Kidney (tissue), 14 donors: Measurements from ENCODE around the gene PC. TPM values are rescaled to one million over a fixed set of nuclear protein-coding genes. Genes with fewer than 3 reads are reported as not detected.

ENCODE experiments used
- DNase-seq, 5 donors: peaks; one replicate each; pipeline ENCODE4 v3.0.0-alpha.2; 2013 to 2020
- FAIRE-seq: peaks from 2 replicates; lab custom pipeline; 2012; peaks lifted over from hg19 to GRCh38; lab: Jason Lieb, UNC
- H3K27ac ChIP-seq, 2 donors: one replicate each; pipeline ENCODE4 v1.7.0; 2013; ENCODE audit warnings: low read depth in 2 of 2, low read length in 2 of 2, inconsistent platforms in 1 of 2
- H3K27me3 ChIP-seq: one replicate; pipeline ENCODE4 v1.7.1; 2013; ENCODE audit warnings: low read length, inconsistent platforms; ENCODE audit not compliant: control insufficient read depth, insufficient read depth
- H3K36me3 ChIP-seq, 3 donors: one replicate each; pipeline versions ENCODE4 v1.7.0 to v1.7.1; 2013; ENCODE audit warnings: low read length in 3 of 3, control low read depth in 1 of 3, inconsistent platforms in 1 of 3; ENCODE audit not compliant: insufficient read depth in 3 of 3, control insufficient read depth in 2 of 3
- H3K4me1 ChIP-seq, 3 donors: one replicate each; pipeline versions ENCODE4 v1.7.0 to v1.7.1; 2013; ENCODE audit warnings: low read length in 3 of 3, inconsistent platforms in 1 of 3, low read depth in 1 of 3; ENCODE audit not compliant: control insufficient read depth in 2 of 3, insufficient read depth in 2 of 3
- H3K4me3 ChIP-seq, 3 donors: one replicate each; pipeline versions ENCODE4 v1.7.0 to v1.8.1; 2013; ENCODE audit warnings: low read length in 3 of 3, control low read depth in 1 of 3, inconsistent platforms in 1 of 3
- H3K9ac ChIP-seq, 3 donors: one replicate each; pipeline versions ENCODE4 v1.7.0 to v1.7.1; 2013; ENCODE audit warnings: low read length in 3 of 3, control low read depth in 1 of 3, inconsistent platforms in 1 of 3
- H3K9me3 ChIP-seq, 3 donors: one replicate each; pipeline versions ENCODE4 v1.7.0 to v1.7.1; 2013; ENCODE audit warnings: low read length in 3 of 3, control low read depth in 1 of 3, inconsistent platforms in 1 of 3; ENCODE audit not compliant: control insufficient read depth in 2 of 3, insufficient read depth in 1 of 3
- intact Hi-C: fragments of 100-400 bp; cut with DNase I; formaldehyde crosslinking; loops from one replicate; pipeline ENCODE4 v1.11.1; 2022
- polyA plus RNA-seq: library from polyadenylated mRNA; stranded (reverse); fragments of 350-450 nt; fragmentation: Illumina TruSeq; extraction: RNeasy Lipid Tissue Mini Kit (QIAGEN cat#74804); gene quantifications from one replicate; pipeline ENCODE4 v1.2.3, GENCODE V29; 2014; ENCODE audit warnings: low read depth, low replicate concordance; ENCODE audit not compliant: insufficient read depth
- total RNA-seq: library from RNA; stranded (reverse); fragmentation: NEBNext Ultra II Directional; extraction: Animal tissue kit (Norgen Biotek cat#: 25700); gene quantifications from one replicate; pipeline ENCODE4 v1.2.1, GENCODE V29; 2021
- TF ChIP-seq, protein P1 (sequence below): IDR thresholded peaks from 3 replicates; pipeline ENCODE4 v1.5.1; 2012; ENCODE audit warnings: mild to moderate bottlenecking, moderate library complexity, borderline replicate concordance; ENCODE audit not compliant: insufficient read depth; ENCODE audit errors: extremely low read depth
- donor health status: control.
- donor health status: control.
- donor health status: control.
- donor health status: control.
- donor health status: control.
- donor health status: DM: yes; HTN: yes; CAD: no.
- donor health status: Normal renal cell carcinoma (clear cell type).

The PC gene
- total and polyA plus RNA-seq, 2 donors from 2014 or later: 20.8 to 95.2 TPM

DNA sequence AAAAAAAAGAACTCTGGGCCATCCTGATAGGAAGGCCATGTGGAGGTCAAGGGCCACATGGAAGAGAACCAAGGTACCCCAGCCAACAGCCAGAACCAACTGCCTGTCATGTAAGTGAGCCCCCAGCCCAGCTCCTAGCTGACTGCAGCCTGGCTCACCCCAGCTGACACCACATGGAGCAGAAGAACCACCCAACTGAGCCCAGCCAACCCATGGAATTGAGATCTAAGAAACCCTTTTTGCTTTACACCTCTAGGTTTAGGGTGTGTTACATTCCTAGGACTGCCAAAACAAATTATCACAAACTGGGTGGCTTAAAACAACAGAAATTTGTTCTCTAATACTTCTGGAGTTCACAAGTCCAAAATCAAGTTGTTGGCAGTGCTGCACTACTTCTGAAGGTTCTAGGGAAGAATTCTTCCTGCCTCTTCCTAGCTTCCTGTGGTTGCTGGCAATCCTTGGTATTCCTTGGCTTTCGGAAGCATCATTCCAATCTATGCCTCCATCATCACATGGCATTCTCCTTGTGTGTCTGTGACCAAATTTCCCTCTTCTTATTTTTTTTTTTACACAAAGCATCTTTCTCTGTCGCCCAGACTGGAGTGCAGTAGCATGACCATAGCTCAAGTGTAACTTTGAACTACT lies 21.3 kb upstream of the PC start:
- Histone ChIP-seq H3K4me3 (no peak overlapping the region), H3K9ac (no peak overlapping the region), H3K27me3 (no peaks in the 10 kb centered on the region), H3K9me3 (no peaks in the 10 kb centered on the region), H3K27ac (no peak overlapping the region), H3K4me1 (no peaks in the 10 kb centered on the region), H3K36me3 (no peaks in the 10 kb centered on the region)
- TF ChIP-seq, protein P1, sequence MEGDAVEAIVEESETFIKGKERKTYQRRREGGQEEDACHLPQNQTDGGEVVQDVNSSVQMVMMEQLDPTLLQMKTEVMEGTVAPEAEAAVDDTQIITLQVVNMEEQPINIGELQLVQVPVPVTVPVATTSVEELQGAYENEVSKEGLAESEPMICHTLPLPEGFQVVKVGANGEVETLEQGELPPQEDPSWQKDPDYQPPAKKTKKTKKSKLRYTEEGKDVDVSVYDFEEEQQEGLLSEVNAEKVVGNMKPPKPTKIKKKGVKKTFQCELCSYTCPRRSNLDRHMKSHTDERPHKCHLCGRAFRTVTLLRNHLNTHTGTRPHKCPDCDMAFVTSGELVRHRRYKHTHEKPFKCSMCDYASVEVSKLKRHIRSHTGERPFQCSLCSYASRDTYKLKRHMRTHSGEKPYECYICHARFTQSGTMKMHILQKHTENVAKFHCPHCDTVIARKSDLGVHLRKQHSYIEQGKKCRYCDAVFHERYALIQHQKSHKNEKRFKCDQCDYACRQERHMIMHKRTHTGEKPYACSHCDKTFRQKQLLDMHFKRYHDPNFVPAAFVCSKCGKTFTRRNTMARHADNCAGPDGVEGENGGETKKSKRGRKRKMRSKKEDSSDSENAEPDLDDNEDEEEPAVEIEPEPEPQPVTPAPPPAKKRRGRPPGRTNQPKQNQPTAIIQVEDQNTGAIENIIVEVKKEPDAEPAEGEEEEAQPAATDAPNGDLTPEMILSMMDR: no peak
- FAIRE-seq (no peak), DNase-seq (no peak)
- intact Hi-C loops: no loop called here

DNA sequence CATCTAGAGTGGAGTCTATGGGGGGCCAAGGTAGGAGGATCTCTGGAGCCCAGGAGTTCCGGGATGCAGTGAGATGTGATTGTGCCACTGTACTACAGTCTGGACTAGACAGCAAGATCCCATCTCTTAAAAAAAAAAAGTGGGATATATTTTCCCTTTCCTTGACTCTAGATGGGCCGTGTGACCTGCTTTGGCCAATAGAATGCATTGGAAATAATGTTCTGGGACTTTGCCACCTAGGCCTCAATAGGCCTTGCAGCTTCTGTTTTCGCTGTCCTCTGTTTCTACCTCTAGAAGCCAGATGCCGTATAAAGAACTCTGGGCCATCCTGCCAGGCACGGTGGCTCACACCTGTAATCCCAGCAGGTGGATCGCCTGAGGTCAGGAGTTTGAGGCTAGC lies 20.5 kb upstream of the PC start:
- H3K4me1 ChIP-seq: no peaks in the 10 kb centered on the region
- no peaks in the 10 kb centered on the region for H3K36me3 ChIP-seq
- DNase-seq (no peak), FAIRE-seq (no peak)
- no peak overlapping the region for H3K4me3 ChIP-seq
- TF ChIP-seq, protein P1: no peak
- H3K27me3 ChIP-seq: no peaks in the 10 kb centered on the region
- H3K9ac ChIP-seq: no peak overlapping the region
- H3K27ac ChIP-seq: no peak overlapping the region
- intact Hi-C loops: no loop called here
- H3K9me3 ChIP-seq: no peaks in the 10 kb centered on the region

DNA sequence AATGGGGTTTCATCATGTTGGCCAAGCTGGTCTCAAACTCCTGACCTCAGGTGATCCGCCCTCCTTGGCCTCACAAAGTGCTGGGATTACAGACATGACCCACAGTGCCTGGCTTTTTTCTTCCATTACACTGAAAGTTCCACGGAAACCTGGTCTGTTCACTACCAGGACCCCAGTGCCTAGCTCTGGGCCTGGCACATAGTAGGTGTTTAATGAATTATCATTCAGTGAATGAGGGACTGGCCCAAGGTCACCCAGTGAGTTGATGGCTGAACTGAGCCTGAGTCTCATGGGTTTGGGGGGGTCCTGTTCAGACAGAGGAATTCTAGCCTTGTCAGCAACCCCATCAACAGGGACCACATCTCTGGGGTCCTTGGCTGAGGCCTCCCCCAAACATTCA lies 20.0 kb upstream of the PC start:
- FAIRE-seq (no peak), DNase-seq (no peak)
- Histone ChIP-seq H3K27me3 (no peaks in the 10 kb centered on the region), H3K9me3 (no peaks in the 10 kb centered on the region), H3K4me1 (no peaks in the 10 kb centered on the region), H3K27ac (no peak overlapping the region), H3K9ac (no peak overlapping the region), H3K4me3 (no peak overlapping the region), H3K36me3 (no peaks in the 10 kb centered on the region)
- TF ChIP-seq, protein P1: no peak
- intact Hi-C loops: no loop called here

DNA sequence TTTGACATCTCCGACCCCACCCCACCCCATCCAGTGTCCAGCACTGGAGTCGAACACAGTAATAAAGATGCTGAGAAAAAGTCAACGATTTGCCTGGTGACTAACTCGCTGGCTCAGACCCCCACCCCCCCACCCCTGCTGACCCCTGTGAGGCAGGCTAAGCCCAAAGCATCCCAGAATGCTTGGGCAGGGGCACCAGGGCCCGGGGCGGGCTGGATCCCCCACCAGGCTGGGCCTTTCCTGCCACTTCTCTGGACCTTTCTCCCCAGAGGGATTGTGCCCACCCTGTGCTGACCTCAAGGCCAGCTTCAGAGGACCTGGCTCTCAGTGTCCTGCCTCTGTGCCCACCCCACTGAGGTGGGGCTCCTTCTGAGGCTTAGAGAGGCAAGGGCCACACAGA lies 18.7 kb upstream of the PC start:
- Histone ChIP-seq H3K27ac (no peak overlapping the region), H3K9me3 (no peaks in the 10 kb centered on the region), H3K4me1 (peaks cover 0 to 2% (median 0%) of the 10 kb centered on the region in 3 donors), H3K36me3 (no peaks in the 10 kb centered on the region), H3K27me3 (no peaks in the 10 kb centered on the region), H3K9ac (no peak overlapping the region), H3K4me3 (no peak overlapping the region)
- intact Hi-C loops: no loop called here
- TF ChIP-seq, protein P1: no peak
- DNase-seq: no peak
- FAIRE-seq: no peak
